ENCODE measurements around the gene SGMS2.
"Not testable (repeated sequence)": the region's sequence is repeated elsewhere in the genome, so short reads cannot be mapped to it uniquely, and the experiment has no call there.

The SGMS2 gene

GRCh38 chr4:107866726-107867125 is 42.0 kb downstream of the SGMS2 start:
- DNase-seq (ENCODE audit: low spot score) = no peak

DNA sequence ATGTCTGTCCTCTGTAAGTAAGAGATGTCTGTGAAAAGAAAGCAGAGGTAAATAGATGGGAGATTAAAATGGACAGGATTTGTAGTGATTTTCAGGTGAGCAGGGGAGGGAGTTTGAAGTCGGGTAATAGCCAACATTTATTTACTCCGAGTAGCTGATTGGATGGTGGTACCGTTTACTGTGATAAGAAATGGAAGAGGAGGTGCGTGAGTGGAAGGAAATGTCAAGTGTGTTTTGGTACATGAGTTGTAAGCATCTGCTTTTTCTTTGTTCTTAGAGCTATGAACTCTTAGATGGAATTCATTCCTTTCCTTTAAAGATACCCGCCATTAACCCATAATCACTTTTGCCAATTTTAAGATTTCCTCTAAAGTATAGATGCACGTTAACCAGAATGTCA is 45.5 kb downstream of the SGMS2 start:
- DNase-seq (ENCODE audit: low spot score) = no peak

DNA sequence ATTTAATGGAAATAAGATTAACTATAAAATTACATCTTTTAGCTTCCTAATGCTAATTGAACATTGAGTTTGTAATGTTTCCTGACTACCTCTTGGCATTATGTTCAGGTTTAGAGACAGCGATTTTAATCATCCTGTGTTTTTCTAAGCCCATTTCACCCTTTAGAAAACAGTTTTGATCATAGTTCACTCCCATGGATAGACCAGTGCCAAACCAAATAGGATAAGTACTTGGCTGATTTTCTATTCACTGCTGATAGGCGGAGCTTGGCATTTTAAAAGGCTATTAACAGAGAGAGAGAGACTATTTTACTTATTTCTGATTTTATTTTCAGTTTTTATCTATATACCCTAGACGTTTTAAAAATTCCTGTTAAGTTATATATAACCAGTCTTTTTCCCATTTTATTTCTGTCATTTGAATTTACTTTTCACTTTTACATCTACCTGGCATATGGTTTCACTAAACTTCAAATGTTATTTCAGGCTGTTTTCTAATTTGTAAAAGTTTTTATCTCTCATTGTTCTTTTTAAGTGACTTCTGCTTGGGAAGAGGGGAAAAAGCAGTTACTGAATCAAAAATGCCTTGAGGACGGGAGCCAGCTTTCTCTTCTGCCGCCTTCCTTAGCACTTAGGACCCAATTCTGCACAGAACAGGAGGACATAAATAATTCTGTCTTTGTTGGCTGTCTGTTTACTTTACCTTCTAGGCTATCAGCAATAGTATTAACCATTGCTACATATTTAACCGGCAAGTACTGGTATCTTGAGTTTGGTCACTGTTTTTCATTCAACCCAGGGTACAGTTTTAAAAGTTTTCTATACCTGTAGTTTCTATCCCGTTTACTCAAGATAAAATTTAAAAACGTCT is 46.4 kb downstream of the SGMS2 start:
- DNase-seq (ENCODE audit: low spot score) = no peak

- DNase-seq (ENCODE audit: low spot score) = no peak
These were observed 49.3 kb downstream of the SGMS2 start for GRCh38 chr4:107874024-107874423.

DNA sequence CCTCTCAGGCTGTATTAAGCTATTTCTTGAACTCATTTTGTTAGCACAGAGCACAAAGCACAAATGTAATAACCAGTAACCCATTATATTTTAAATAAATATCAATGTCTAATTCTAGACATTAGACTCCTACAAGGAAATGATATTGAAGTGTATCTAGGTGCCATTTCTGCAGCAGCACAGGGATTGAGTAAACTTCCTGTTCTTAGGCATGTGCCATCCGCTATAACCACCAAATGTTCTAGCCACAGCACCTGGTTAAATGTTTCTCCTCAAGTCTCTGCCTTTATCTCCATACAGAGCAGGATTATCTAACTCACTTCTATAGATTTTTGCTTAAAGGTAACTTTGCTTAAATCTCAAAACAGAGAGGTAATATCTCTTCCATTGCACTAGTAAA is 51.4 kb downstream of the SGMS2 start:
- DNase-seq (ENCODE audit: low spot score) = no peak

DNA sequence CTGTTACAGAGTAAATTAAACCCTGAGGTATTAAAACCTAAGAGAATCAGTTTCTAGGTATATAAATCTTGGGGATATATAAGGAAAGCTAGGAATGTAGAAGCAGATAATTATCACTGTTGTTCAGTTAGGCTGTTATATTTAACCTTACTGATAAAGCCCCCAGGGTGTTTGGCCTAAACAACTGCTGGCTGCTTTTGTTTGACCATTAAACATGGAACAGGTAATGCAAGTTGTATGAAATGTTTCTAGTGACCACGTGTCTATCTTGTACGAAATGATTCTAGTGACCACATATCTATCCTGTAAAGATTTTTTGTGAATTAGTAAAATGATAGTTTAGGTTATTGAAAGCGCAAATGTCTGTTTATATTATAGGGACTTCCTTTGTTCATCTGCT is 52.6 kb downstream of the SGMS2 start:
- DNase-seq (ENCODE audit: low spot score) = no peak

DNA sequence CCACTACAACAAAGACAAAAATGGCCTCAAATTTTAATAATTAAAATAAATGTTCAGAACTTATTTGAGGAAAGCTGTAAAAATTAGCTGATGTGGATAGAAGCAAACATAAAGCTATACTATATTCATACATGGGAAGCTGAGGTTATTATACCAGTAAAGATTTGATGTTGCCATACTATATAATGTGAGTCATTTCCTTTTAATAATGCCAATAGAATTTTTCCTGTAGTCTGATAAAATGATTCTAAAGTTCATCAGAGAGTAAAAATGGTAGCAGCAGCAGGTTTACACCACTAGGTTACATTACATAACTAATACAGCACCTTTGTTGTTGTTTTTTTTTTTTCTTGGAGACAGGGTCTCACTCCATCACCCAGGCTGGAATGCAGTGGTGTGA is 61.1 kb downstream of the SGMS2 start:
- no peak for DNase-seq (ENCODE audit: low spot score)

DNA sequence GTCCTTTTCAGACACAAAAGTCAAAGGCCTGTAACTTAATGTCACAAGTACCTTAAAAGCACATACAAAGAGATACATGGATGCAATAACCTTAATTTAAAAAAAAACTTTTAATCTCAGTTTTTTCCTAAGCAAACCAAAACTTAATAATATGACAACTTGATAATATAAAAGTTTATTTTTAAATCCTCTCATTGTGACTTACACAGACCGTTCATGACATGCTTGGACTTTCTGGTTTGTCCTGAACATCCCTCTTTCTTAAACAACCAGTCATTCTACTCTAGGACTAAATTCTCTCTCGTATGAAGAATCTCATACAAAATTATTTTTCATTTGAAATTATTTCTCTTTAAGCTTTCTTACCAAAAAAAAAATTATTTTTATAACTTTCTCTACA is 63.5 kb downstream of the SGMS2 start:
- no peak for DNase-seq (ENCODE audit: low spot score)

- DNase-seq (ENCODE audit: low spot score) = no peak
These were observed 66.0 kb downstream of the SGMS2 start for GRCh38 chr4:107890779-107891178.

DNA sequence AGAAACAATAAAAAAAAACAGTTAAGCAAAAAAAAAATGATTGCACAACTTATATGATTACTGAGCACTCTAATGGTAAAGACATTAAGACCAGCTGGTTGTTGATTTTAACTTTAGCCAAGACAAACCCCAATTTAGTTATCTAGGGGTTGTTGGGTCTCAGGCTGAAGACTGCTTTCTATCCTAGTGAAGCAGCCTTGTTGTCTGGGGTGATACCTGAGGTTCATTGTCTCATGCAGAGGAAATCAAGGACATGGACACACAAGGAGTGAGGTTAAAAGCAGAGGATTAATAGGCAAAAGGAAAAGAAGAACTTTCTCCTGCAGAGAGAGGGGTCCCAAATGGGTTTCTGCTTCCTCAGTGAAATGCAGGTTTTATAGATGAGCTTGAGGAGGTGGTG is 66.6 kb downstream of the SGMS2 start:
- DNase-seq (ENCODE audit: low spot score) = no peak

DNA sequence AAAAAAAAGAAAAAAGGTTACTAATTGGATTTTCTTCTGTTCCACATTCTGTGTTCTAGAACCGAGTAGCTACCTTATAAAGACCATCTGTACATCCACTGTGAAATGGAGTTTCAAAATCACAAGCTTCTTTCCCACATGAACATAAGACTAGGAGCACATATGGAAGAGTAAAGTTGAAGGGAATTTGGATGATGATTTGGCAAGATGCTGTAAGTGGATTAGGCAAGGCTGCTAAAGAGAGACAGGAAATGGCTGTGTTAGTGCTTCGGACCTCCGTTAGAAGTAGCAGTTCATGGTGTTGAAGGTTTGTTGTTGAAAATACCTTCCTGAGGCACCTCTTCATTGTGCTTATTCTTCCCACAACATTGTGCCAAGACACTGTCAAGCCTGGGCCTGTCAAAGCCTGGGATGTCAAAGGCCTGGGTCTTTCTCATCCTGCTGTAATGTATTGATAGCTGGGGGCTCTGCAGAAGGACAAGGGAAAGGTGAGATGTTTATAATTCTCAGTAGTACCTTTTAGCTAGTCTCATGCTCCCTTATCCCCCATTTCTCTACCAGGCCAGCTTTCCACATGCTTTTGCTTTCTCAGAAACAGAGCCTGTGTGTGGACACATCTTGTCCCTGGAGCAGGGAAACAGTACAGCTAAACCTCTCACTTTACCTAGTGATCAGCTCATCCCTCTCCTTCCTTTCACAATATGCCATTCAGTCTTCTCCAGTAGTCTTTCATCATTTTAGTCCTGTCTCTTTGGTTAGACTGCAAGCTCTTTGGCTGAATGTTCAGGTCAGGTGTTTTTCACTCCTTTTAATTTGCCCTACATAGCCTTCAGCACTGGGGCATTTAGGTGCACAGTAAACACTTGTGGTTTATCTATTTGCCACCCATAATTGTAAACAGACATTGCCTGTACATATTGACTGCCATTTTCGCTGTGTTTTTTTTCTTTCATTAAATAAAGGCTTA is 68.7 kb downstream of the SGMS2 start:
- DNase-seq (ENCODE audit: low spot score) = no peak

GRCh38 chr4:107894138-107894603 is 69.4 kb downstream of the SGMS2 start:
- no peak for DNase-seq (ENCODE audit: low spot score)

DNA sequence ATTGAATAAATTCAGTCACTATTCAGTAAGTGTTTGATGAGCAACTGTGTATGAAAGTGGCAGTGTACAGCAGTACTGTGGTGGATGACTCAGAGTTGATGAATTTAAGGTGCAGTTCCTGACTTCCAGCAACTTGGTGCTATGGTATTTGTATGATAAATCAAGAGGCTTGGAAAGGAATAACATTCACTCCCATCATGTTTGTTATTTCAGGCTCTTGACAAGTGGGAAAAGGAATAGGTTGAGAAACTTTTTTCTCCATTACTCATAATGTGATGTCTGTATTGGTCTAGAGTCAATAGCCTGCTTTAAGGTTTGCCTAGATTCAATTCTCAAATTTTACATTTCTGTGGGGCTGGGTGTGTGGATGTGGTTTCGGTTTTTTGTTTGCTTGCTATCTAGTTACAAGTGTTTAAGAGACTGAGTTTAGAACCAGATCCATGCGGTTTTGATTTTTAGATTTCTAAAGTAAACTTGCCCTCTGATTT is 71.5 kb downstream of the SGMS2 start:
- no peak for DNase-seq (ENCODE audit: low spot score)

DNA sequence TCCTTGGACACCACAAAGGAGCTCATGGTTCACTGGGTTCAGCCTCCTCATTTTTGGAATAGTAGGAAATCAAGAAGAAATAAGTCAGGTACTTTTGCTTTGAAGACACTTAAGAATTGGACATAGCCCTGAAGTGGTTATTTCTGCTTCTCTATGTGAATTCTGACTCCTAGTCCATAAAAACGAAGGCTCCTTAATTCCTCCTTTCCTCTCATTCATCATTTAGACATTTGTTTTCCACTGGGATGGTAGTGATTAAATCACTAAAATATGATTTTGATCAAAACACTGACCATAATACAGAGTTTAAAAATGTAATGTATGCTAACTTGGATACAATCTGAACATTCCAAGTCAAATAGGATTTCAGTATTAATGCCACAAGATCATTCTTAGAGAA is 71.9 kb downstream of the SGMS2 start:
- no peak for DNase-seq (ENCODE audit: low spot score)

GRCh38 chr4:107897823-107898222 is 73.1 kb downstream of the SGMS2 start:
- DNase-seq (ENCODE audit: low spot score) = no peak

- no peak for DNase-seq (ENCODE audit: low spot score)
These were observed 75.3 kb downstream of the SGMS2 start for GRCh38 chr4:107900067-107900466.

GRCh38 chr4:107900508-107900907 is 75.8 kb downstream of the SGMS2 start:
- DNase-seq (ENCODE audit: low spot score) = no peak

DNA sequence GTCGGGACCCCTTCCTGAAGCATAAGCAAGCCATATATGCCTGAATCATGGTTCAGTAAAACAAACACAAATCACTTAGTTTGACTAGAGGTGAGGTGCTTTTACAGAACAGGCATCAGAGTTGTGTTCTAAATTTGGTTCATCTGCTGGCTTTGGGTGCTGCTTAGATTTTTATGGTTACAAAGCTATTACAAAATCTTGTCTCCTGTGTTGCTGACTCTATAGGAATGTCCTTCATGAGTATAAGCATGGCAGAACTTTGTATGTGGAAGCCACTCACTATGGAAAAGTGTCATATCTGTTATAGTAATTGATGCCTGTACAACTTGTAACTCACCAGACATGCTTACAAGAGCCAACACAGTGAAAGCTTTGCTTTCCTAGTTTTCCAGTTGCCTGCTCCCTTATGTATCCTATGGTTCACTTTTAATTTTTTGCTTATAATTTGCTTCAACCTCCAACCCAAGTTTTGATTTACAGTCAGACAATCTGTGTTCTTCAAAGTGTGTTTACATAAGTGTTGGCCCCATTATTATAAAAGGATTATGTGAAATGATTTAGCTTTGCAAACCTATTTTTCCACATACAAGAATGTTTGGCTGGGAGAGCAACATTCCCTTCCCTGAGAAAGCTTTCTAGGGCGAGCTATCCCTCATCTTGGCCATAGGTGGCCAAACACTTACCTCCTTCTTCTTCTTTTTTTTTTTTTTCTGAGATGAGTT is 76.6 kb downstream of the SGMS2 start:
- no peak for DNase-seq (ENCODE audit: low spot score)

DNA sequence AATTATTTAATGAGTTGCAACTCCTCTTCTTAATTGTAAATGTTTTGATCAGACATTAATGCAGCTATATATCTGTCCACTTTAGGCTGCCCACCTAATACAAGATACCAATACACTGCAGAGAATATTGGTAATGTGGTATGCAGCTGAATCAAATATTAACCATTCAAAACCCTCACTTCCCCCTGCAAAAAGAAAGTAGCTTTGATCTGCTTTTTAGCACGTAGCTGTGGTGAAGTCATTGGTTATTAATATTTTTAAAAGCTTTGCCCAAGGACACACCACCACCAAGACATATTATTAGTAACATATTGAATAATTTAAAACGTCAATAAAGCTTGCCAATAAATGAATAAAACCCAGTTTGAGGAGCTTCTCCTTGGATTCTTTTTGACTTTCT is 78.0 kb downstream of the SGMS2 start:
- no peak for DNase-seq (ENCODE audit: low spot score)

DNA sequence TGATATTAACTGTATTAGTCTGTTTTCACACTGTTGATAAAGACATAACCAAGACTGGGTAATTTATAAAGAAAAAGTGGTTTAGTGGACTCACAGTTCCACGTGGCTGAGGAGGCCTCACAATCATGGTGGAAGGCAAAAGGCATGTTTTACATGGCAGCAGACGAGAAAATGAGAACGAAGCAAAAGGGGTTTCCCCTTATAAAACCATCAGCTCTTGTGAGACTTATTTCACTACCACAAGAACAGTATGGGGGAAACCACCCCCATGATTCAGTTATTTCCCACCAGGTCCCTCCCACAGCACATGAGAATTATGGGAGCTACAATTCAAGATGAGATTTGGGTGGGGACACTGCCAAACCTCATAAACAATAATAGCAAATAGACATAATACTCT is 80.3 kb downstream of the SGMS2 start:
- DNase-seq (ENCODE audit: low spot score) = not testable (repeated sequence)

DNA sequence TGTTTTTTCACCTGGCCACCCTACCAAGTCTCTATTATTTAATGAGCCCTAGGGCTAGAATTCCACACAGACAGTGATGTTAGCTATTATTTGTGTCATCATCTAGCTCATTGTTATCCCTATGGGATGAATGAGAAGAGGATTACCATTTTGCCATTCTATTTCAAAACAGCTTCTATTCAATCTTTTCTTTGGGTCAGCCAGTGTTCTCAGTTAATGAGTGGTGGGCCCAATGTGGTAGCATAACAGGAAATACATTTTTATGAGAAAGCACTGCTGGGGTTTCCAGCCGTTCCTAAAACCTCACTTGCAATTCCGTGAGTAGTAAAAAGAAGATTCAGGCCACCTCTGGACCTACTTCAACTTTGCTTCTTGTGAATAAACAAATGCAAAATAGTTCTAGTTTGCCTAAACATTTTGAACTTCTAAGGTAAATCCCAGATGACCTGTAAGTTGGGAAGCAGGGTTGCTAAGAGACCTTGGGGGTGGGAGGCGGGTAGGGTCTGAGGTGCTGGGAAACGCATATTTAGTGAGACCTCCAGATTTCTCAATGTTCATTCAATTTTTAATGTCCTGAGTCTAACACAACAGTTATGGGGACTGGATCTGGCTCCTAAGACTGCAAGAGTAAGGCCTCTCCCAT is 81.8 kb downstream of the SGMS2 start:
- DNase-seq (ENCODE audit: low spot score) = no peak

- DNase-seq (ENCODE audit: low spot score) = no peak
These were observed 83.6 kb downstream of the SGMS2 start for GRCh38 chr4:107908377-107908776.

Data from iPS-NIHi11 (cell line).